Stimulated activated CD4-positive, alpha-beta T cell treated with anti-CD3 and anti-CD28 coated beads, Interleukin-12 subunit alpha, Interleukin-12 subunit beta, amount 100 ng/mL, for 48 hours (primary cell): ENCODE results near the gene ATXN7.

Experiments
- DNase-seq, 3 donors: peaks; one replicate each; pipeline ENCODE4 v3.0.0-alpha.2; 2020; ENCODE audit warnings: low read depth in 2 of 3, low spot score in 1 of 3

ATXN7 gene

DNA sequence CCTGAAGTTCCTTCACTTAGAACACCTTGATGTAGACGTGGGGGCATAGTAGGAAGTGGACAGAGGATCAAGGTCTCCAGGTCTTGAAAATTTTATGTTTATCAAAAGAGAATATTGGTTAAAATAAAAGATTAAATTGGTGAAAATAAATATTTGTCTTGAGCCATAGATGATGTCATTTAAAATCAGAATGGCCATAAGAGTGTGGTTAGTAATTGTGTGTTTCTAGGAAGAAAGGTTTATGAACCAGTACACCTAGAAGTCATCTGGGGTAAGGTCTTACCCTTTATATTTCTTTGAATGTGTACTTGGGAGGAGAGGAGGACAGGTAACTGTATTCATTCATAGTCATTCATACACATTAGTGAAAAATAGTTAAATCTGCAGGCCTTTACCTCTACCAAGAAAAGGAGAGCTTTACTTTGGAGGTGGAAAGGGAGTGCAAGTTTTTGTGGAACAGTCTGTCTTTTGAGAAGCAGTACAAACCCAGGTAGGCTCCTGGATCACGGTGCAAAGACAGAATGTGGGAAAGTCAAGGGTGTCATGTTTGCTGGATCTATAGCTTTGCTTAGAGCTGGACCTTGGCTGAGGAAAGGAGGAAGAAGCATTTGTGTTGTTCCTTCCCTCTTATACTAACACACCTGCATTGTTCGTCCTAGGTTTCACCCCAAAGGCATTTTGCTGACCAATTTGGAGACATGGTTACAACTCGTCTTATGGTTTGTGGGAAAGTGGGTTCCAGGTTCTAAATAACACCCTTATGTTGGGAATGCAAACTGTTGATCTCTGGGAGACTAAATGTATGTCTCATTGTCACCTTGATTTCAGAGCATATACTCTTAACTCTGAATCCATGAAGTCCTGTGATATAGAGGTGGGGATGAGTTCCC is 42.3 kb downstream of the ATXN7 start:
- DNase-seq: no peak

- DNase-seq: no peak
These were observed 44.5 kb downstream of the ATXN7 start for GRCh38 chr3:63908081-63908736.

DNA sequence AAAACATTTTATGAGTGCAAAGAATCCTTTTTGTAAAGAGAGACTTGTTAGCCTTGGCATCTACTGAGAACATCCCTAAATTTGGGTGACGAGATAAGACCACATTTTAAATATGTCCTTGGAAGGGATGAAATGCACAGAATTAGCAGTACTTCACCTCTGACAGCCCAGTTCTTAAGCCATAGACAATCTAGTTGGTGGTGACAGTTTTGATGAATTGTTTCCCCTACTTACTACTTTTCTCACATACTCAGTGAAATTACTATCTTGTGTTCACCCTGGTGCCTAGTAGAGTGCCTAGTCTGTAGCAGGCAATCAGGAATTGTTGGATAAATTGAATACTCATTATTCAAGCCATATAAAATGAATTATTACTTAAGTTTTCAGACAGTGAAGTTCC is 45.1 kb downstream of the ATXN7 start:
- DNase-seq: no peak

DNA sequence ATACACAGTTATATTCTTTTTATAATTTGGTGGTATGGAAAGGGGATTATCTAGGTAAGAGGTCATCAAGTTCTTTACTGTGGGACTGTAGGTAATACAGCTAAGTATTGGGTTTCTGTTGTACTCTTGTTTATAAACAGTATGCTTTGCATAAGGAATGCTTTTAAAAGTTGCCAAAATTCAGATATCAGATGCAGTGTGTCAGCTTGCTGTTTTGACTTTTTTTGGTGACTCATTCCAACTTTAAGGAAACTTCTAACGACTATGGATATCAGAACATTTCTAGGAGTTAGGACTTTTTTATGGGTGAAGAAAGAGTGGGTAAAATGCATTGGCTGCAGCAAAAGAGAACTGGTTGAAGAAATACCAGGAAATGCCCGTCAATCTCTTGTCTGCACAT is 45.8 kb downstream of the ATXN7 start:
- no peak for DNase-seq

DNA sequence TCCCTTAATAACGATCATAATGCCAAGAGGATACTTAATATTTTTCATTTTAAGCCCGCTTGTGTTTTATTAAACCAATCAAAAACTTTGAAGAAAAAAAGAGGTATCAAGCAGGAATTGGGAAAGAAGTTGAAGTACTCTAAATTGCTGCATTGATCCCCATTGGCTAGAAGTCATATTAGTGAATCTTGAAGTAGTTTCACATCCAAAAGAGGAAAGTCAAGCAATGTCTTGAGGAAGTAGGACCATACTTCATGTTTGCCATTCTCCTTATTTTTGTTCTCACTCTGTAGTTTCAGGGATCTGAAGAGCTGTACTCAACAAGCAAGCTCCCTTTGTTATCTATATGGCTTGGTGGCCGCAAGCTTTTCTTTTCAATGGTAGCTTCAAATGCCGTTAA is 46.3 kb downstream of the ATXN7 start:
- no peak for DNase-seq

DNA sequence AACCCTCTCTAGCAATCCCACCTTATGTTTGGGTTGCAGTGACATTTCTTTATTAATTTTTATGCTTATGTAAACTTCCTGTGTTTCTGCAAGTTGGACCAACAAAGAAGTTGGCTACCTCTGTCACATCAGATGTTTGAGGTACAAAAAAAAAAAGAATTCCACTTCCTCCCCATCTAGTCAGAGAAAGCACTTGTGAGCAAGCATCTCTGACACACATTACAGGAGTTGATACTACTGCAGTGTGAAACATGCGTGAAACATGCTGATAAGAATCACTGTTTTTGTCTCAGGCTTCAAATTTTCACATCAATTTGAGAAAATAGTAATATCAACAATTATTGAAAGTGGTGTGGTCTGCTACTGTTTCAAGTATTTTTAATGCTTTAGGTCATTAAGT is 47.2 kb downstream of the ATXN7 start:
- DNase-seq: no peak

- DNase-seq: peak in 2 of 3 donors; percentile 12 to 22
These were observed 47.8 kb downstream of the ATXN7 start for GRCh38 chr3:63911509-63911872.

GRCh38 chr3:63911873-63912767 is 48.5 kb downstream of the ATXN7 start, which contains the start of gene SCAANT1:
TSS of gene SCAANT1 (minus strand) at chr3:63912383.
- peak; percentile 54 to 72 (median 56) for DNase-seq

DNA sequence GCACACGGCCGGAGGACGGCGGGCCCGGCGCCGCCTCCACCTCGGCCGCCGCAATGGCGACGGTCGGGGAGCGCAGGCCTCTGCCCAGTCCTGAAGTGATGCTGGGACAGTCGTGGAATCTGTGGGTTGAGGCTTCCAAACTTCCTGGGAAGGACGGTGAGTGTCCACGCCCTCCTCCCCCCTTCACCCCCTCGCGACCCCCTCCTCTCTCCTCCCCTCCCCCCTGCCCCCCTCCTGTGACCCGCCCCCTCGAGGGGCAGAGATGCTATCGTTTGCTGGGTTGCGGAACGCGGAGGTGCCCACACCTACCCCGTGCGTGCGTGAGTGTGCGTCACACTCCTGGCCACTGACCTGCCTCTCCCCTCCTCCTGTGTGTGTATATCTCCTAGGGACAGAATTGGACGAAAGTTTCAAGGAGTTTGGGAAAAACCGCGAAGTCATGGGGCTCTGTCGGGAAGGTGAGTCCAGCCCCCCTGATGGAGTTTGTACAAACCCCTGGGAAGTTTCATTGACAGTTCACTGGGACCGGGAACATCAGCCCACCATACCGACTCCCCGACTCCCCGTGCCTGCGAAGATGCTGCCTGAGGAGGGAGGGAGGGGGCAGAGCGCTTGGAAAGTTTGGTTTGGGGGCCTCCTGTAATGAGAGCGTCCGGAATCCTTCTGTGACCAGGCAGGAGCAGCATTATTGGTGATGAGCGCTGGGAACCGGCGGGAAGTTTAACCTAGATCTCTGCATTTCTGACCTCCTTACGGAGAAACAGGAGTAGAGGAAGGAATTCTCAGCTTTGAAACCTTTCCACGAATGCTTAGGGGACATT is 49.3 kb downstream of the ATXN7 start:
- DNase-seq: peak; percentile 17 to 41 (median 18)

DNA sequence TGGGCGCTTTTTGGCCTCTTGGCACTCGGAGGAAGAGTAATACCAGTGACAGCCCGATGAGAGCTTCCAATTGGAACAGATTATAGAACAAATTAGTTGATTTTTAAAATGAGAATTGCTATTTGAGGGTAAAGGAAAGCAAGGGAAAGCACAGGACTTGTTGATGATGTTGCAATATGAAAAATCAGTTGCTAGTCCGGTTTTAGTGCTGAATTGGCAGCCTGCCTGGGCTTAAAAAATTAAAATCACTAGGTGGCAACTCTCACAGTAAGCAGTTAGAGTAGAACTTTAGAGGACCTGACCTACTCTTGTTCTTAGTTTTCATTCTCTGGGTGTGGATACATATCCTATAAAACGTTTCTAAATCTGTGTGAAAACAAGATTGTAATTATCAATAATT is 50.6 kb downstream of the ATXN7 start:
- DNase-seq: no peak

DNA sequence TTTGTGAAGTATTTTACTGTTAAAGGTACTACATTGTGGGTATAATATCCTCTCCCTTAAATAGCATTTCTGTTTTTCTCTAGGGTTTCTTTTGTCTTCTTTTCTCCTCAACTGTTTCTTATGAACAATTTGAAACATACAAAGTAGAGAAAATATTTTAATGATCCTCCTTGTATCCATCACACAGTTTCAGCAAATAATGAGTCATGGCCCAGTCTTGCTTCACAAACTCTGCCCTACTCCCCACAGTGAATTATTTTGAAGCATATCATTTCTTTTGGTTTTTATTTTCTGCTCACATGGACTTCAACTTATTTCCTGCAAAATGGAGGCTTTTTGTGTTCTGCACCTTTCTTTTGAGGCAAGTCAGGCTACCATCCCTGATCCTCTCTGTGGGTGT is 54.7 kb downstream of the ATXN7 start:
- DNase-seq: no peak

DNA sequence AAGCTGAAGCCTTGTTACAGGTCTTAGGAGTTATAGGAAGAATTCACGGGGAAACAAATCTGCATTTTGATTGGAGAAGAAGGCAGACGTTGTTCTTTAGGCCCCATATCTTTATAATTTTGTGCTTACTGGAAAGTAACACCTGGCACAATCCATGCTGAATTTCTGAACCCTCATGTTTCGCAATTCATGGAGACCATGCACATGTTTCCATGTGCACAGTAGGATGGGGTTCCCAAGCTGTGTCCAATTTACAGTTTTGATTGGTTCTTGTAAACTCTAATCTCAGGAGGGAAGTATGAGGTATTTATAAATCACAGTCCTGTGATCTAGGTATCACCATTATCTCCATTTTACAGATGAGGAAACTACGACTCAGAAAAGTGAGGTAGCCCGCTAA is 56.3 kb downstream of the ATXN7 start:
- no peak for DNase-seq

DNA sequence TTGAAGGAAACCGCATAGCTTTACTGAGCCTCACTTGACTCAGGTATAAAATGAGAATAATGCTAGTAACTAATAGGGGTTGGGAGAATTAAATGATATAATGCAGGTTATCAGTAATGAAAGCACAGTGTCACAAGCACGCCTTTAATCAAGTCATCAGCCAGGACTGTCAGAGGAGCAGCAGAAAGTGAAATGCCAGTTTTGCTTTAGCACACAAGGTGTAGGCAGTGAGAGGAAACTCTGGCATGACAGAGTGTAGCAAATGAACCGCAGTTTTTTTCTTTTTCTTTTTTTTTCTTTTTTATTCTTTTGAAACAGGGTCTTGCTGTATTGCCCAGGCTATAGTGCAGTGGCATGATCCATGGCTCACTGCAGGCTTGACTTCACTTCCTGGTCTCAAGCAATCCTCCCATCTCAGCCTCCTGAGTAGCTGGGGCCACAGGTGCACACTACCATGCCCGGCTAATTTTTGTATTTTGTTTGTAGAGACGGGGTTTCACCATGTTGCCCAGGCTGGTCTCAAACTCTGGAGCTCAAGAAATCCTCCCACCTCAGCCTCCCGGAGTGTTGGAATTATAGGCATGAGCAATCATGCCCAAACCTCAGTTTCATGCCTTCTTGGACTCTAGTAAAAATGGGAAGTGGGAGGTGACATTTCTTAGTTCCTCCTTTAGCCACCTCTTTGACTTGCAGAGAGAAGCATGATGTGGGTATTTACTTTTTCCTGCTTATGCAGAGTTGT is 58.2 kb downstream of the ATXN7 start:
- DNase-seq: no peak

DNA sequence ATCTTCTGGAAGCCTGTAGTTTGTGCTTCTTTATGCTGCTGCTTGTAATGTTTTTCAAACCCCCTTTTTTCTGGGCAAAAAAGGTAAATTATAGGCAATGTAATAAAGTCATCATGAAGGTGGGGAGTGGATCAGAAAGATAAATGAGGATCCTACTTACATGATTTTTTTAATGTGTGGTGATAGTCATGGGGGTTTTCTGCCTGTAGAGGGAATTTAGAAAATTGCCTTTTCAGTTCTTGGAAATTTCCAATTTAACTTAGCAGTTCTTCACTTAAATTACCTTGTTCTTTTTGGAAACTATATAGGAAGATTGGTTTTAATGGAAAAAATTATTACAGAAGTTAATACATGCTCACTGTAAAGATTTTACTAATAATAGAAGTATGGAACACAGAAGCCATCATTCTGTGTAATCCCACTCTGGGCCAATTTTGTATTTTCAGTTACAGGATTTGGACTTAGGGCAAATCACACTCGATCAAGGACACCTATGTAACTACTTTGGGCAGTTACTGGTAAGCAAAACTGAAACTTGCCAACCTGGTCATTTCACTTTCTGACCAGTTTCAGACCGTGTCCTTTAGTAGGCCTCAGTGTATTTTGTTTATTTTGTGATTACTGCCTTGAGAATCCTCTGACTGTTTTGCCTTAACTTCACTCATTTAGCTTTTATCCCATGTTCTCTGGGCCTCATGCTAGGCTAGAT is 59.0 kb downstream of the ATXN7 start:
- no peak for DNase-seq

GRCh38 chr3:63926309-63926708 is 62.6 kb downstream of the ATXN7 start:
- no peak for DNase-seq

DNA sequence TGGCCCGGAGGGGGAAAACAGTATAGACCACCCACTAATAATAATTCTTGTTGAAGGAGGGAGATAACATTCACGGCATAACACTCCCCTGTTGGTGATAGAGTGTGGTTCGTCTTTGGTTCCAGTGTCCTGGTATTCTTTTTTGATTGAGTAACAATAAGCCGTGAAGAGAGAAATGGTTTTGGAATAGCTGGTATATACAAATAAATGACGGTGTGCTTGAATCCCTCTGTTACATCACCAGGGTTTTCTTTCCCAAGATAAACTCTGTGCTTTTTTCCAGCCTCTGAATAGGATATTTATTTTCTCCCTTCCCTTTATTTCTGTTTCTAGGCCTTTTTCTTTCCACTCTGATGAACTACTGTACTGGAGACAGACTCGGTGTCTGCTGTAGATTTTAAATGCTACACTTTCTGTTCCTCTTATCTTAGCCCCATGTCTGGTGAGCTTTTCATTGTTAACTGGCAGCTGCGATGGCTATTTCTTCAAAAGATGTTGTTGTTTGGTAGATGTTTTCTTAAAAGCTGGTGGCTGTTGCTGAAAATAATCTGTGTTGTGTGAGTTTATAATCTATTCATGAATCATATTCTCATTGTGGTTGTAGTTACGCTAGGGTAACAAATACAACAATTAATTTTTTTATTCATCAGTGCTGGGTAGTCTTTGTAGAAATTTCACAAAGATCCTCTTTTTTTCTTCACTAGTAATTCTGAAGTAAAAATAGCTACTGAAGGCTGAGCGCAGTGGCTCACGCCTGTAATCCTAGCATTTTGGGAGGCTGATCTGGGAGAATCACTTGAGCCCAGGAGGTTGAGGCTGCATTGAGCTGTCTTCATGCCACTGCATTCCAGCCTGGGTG is 64.0 kb downstream of the ATXN7 start:
- no peak for DNase-seq

DNA sequence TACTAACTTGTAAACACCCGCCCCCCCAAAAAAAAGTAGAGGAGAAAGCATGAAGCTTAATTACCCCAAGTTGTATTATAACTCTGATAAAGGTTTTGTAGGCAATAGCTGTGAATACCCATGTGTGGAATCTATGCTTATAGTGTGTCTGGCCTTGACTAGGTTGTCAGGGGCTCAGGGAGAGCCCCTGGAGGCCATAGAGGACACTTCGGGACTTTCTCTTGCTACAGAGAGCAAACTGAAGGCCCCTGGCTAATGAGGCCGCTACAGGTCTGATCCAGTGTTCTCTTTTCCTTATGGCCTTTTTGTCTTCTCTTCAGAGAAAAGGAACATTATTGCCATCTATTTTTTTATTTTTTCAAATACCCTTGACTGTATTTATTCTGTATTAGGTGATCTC is 67.6 kb downstream of the ATXN7 start:
- no peak for DNase-seq

DNA sequence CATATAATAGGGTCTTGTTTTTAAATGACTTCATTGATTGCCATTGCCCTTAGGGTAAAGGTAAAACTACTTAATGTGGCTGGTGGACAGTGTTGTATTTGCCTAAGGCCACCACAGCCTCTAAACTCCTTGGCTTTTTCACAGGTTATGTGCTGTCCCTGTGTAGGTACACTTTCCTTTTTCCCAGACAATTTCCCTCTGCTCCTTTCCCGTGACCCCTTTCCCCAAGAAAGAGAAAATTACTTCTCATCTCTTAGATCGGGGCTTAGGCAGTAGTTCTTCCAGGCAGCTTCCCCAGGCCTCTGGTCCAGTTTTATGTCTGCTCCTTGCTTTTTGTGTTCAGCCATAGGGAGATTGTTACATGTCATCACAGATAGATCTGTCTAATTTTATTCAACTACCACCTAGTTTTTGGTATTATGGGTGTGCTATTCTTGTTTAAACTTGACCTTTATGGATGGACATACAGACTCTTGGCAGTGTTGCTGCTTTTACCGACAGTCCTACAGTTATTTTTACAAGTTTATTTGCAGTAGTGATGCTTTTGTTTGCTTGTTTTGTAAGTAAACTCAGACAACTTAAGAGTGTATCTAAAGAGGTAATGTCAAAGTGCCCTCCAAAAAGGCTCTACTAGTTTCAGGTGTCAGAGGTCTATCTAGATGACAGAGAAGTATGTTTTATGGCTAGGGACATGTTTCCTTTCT is 69.0 kb downstream of the ATXN7 start:
- DNase-seq: no peak
